ENCODE results near the gene KIFAP3.
"Not testable (repeated sequence)": the region's sequence is repeated elsewhere in the genome, so short reads cannot be mapped to it uniquely, and the experiment has no call there.

The KIFAP3 gene

GRCh38 chr1:170063109-170063826, 11.2 kb downstream of the KIFAP3 start:
- H3K23ac ChIP-seq (ENCODE audit: low read length in 2 of 2), result no peak overlapping the region
- no peak overlapping the region for H2BK12ac ChIP-seq (ENCODE audit: low read length in 2 of 2)
- peaks cover 10% of the 10 kb centered on the region for H3K79me1 ChIP-seq (replicated peaks; ENCODE audit: low read length, poor library complexity, severe bottlenecking)
- no peaks in the 10 kb centered on the region for H3K27me3 ChIP-seq (ENCODE audit: control insufficient read depth in 1 of 2, insufficient read depth in 1 of 2, low read length in 2 of 2)
- H3K36me3 ChIP-seq (ENCODE audit: control insufficient read depth in 1 of 2, insufficient read depth in 2 of 2, low read depth in 1 of 2, low read length in 2 of 2), result no peaks in the 10 kb centered on the region
- H2AFZ ChIP-seq (ENCODE audit: low read depth, low read length), result no peak overlapping the region
- no peak for DNase-seq
- H4K91ac ChIP-seq (ENCODE audit: low read length), result no peak overlapping the region
- H2BK5ac ChIP-seq (ENCODE audit: low read depth, low read length, poor library complexity, severe bottlenecking), result no peak overlapping the region
- no peak overlapping the region for H2BK120ac ChIP-seq (ENCODE audit: low read depth, low read length)
- 67% methylated on average over 3 of the region's 5 CpGs for WGBS
- H3K4me3 ChIP-seq (ENCODE audit: insufficient read depth in 1 of 2, low read depth in 1 of 2, low read length in 2 of 2), result no peak overlapping the region
- no peak overlapping the region for H2BK15ac ChIP-seq (ENCODE audit: low read depth, poor library complexity, severe bottlenecking)
- H3K4ac ChIP-seq (ENCODE audit: low read depth in 1 of 2, low read length in 2 of 2), result no peak overlapping the region
- no peaks in the 10 kb centered on the region for H3K9me3 ChIP-seq (ENCODE audit: control insufficient read depth, low read length)
- no peak overlapping the region for H3K9ac ChIP-seq (ENCODE audit: low read length)
- H4K8ac ChIP-seq (ENCODE audit: low read length), result no peak overlapping the region
- H3K14ac ChIP-seq (ENCODE audit: low read length in 2 of 2), result no peak overlapping the region
- no peaks in the 10 kb centered on the region for H3K4me1 ChIP-seq (ENCODE audit: control insufficient read depth, insufficient read depth, low read depth, low read length)
- H3K27ac ChIP-seq (ENCODE audit: low read length, poor library complexity, severe bottlenecking), result no peak overlapping the region
- H2AK5ac ChIP-seq (ENCODE audit: low read length, severe bottlenecking), result no peak overlapping the region
- no peak overlapping the region for H3K18ac ChIP-seq (ENCODE audit: low read depth in 1 of 2, low read length in 2 of 2)
- no peak overlapping the region for H3K4me2 ChIP-seq (ENCODE audit: low read length, poor library complexity, severe bottlenecking)

- not testable (repeated sequence) for H2AFZ ChIP-seq (ENCODE audit: low read depth, low read length); H3K9ac ChIP-seq (ENCODE audit: low read length); H3K36me3 ChIP-seq (ENCODE audit: control insufficient read depth in 1 of 2, insufficient read depth in 2 of 2, low read depth in 1 of 2, low read length in 2 of 2); H2BK5ac ChIP-seq (ENCODE audit: low read depth, low read length, poor library complexity, severe bottlenecking); H3K27me3 ChIP-seq (ENCODE audit: control insufficient read depth in 1 of 2, insufficient read depth in 1 of 2, low read length in 2 of 2); H3K79me1 ChIP-seq (replicated peaks; ENCODE audit: low read length, poor library complexity, severe bottlenecking); H2BK120ac ChIP-seq (ENCODE audit: low read depth, low read length); H3K4me1 ChIP-seq (ENCODE audit: control insufficient read depth, insufficient read depth, low read depth, low read length); H4K8ac ChIP-seq (ENCODE audit: low read length); H2AK5ac ChIP-seq (ENCODE audit: low read length, severe bottlenecking); DNase-seq; H3K18ac ChIP-seq (ENCODE audit: low read depth in 1 of 2, low read length in 2 of 2); H3K4me3 ChIP-seq (ENCODE audit: insufficient read depth in 1 of 2, low read depth in 1 of 2, low read length in 2 of 2); H2BK15ac ChIP-seq (ENCODE audit: low read depth, poor library complexity, severe bottlenecking); H2BK12ac ChIP-seq (ENCODE audit: low read length in 2 of 2); H3K23ac ChIP-seq (ENCODE audit: low read length in 2 of 2); H3K4me2 ChIP-seq (ENCODE audit: low read length, poor library complexity, severe bottlenecking); H3K14ac ChIP-seq (ENCODE audit: low read length in 2 of 2); H3K4ac ChIP-seq (ENCODE audit: low read depth in 1 of 2, low read length in 2 of 2); H3K27ac ChIP-seq (ENCODE audit: low read length, poor library complexity, severe bottlenecking); H4K91ac ChIP-seq (ENCODE audit: low read length); H3K9me3 ChIP-seq (ENCODE audit: control insufficient read depth, low read length)
- WGBS, result 93% methylated on average over 2 of the region's 4 CpGs
These were observed 12.8 kb downstream of the KIFAP3 start for GRCh38 chr1:170061676-170062075.

GRCh38 chr1:170060015-170060520, 14.4 kb downstream of the KIFAP3 start:
- H3K36me3 ChIP-seq (ENCODE audit: control insufficient read depth in 1 of 2, insufficient read depth in 2 of 2, low read depth in 1 of 2, low read length in 2 of 2); H3K27me3 ChIP-seq (ENCODE audit: control insufficient read depth in 1 of 2, insufficient read depth in 1 of 2, low read length in 2 of 2); H4K8ac ChIP-seq (ENCODE audit: low read length); H2AK5ac ChIP-seq (ENCODE audit: low read length, severe bottlenecking); H3K9me3 ChIP-seq (ENCODE audit: control insufficient read depth, low read length); H3K4me1 ChIP-seq (ENCODE audit: control insufficient read depth, insufficient read depth, low read depth, low read length); H3K14ac ChIP-seq (ENCODE audit: low read length in 2 of 2); H2BK120ac ChIP-seq (ENCODE audit: low read depth, low read length); H3K18ac ChIP-seq (ENCODE audit: low read depth in 1 of 2, low read length in 2 of 2); H3K4me3 ChIP-seq (ENCODE audit: insufficient read depth in 1 of 2, low read depth in 1 of 2, low read length in 2 of 2); H2BK15ac ChIP-seq (ENCODE audit: low read depth, poor library complexity, severe bottlenecking); H2BK5ac ChIP-seq (ENCODE audit: low read depth, low read length, poor library complexity, severe bottlenecking); H3K79me1 ChIP-seq (replicated peaks; ENCODE audit: low read length, poor library complexity, severe bottlenecking); H3K9ac ChIP-seq (ENCODE audit: low read length); H2BK12ac ChIP-seq (ENCODE audit: low read length in 2 of 2); DNase-seq; H2AFZ ChIP-seq (ENCODE audit: low read depth, low read length); H3K4me2 ChIP-seq (ENCODE audit: low read length, poor library complexity, severe bottlenecking); H3K23ac ChIP-seq (ENCODE audit: low read length in 2 of 2); H3K4ac ChIP-seq (ENCODE audit: low read depth in 1 of 2, low read length in 2 of 2); H3K27ac ChIP-seq (ENCODE audit: low read length, poor library complexity, severe bottlenecking); H4K91ac ChIP-seq (ENCODE audit: low read length): not testable (repeated sequence)
- 83% methylated on average over 3 of the region's 3 CpGs for WGBS

GRCh38 chr1:170049176-170049800, 25.2 kb downstream of the KIFAP3 start:
- Histone ChIP-seq H2BK12ac (ENCODE audit: low read length in 2 of 2) (no peak overlapping the region), H3K36me3 (ENCODE audit: control insufficient read depth in 1 of 2, insufficient read depth in 2 of 2, low read depth in 1 of 2, low read length in 2 of 2) (peaks cover 8 to 64% of the 10 kb centered on the region in 2 experiments), H3K27ac (ENCODE audit: low read length, poor library complexity, severe bottlenecking) (no peak overlapping the region), H3K4ac (ENCODE audit: low read depth in 1 of 2, low read length in 2 of 2) (no peak overlapping the region), H3K4me1 (ENCODE audit: control insufficient read depth, insufficient read depth, low read depth, low read length) (no peaks in the 10 kb centered on the region), H3K27me3 (ENCODE audit: control insufficient read depth in 1 of 2, insufficient read depth in 1 of 2, low read length in 2 of 2) (no peaks in the 10 kb centered on the region), H2BK15ac (ENCODE audit: low read depth, poor library complexity, severe bottlenecking) (no peak overlapping the region), H3K14ac (ENCODE audit: low read length in 2 of 2) (no peak overlapping the region), H2BK120ac (ENCODE audit: low read depth, low read length) (no peak overlapping the region), H2BK5ac (ENCODE audit: low read depth, low read length, poor library complexity, severe bottlenecking) (no peak overlapping the region), H3K79me1 (replicated peaks; ENCODE audit: low read length, poor library complexity, severe bottlenecking) (peaks cover 10% of the 10 kb centered on the region), H3K9me3 (ENCODE audit: control insufficient read depth, low read length) (no peaks in the 10 kb centered on the region), H2AFZ (ENCODE audit: low read depth, low read length) (no peak overlapping the region), H2AK5ac (ENCODE audit: low read length, severe bottlenecking) (no peak overlapping the region), H4K91ac (ENCODE audit: low read length) (no peak overlapping the region), H4K8ac (ENCODE audit: low read length) (no peak overlapping the region), H3K9ac (ENCODE audit: low read length) (no peak overlapping the region), H3K18ac (ENCODE audit: low read depth in 1 of 2, low read length in 2 of 2) (no peak overlapping the region), H3K23ac (ENCODE audit: low read length in 2 of 2) (no peak overlapping the region), H3K4me2 (ENCODE audit: low read length, poor library complexity, severe bottlenecking) (no peak overlapping the region), H3K4me3 (ENCODE audit: insufficient read depth in 1 of 2, low read depth in 1 of 2, low read length in 2 of 2) (no peak overlapping the region)
- 83% methylated on average over 3 of the region's 3 CpGs for WGBS
- DNase-seq, result no peak

Measured in mesenchymal stem cell (in vitro differentiated cells and primary cell).